ENCODE measurements around the gene SEMA6B. TPM values are rescaled to one million over a fixed set of nuclear protein-coding genes. Genes with fewer than 3 reads are reported as not detected.

The SEMA6B gene
- polyA plus RNA-seq, 1 donor from 2014 or later = 21.6 TPM

- H3K9ac ChIP-seq (ENCODE audit: low read length) = no peak overlapping the region
- H3K9me2 ChIP-seq (ENCODE audit: insufficient read depth, low read length) = no peaks in the 10 kb centered on the region
- H3K27ac ChIP-seq (ENCODE audit: low read length) = no peak overlapping the region
- H3K79me2 ChIP-seq (replicated peaks; ENCODE audit: insufficient read depth, low read length) = no peaks in the 10 kb centered on the region
- no peak overlapping the region for H3K4me3 ChIP-seq (ENCODE audit: low read length)
- H3F3A ChIP-seq (ENCODE audit: insufficient read depth, low read length, poor library complexity, severe bottlenecking) = no peaks in the 10 kb centered on the region
- no peak overlapping the region for H2AFZ ChIP-seq (ENCODE audit: low read depth, low read length)
- no peaks in the 10 kb centered on the region for H3K27me3 ChIP-seq (ENCODE audit: insufficient read depth, low read depth, low read length)
- H3K9me3 ChIP-seq (ENCODE audit: low read length) = no peaks in the 10 kb centered on the region
- no peak overlapping the region for H3K4me2 ChIP-seq (ENCODE audit: low read length)
- TF ChIP-seq EZH2 (IDR thresholded peaks at IDR 0.05; ENCODE audit: borderline replicate concordance, insufficient read depth, low read length, poor library complexity, severe bottlenecking) (no peak), TAF1 (IDR thresholded peaks at IDR 0.05; ENCODE audit: low read depth) (no peak), REST (IDR thresholded peaks at IDR 0.05; ENCODE audit: borderline replicate concordance) (no peak), POLR2AphosphoS5 (IDR thresholded peaks at IDR 0.05) (no peak)
- H3K36me3 ChIP-seq (ENCODE audit: insufficient read depth, low read length) = peaks cover 21% of the 10 kb centered on the region
- no peaks in the 10 kb centered on the region for H4K20me1 ChIP-seq (ENCODE audit: insufficient read depth)
Measured at GRCh38 chr19:4550479-4551050, 8.9 kb downstream of the SEMA6B start.

GRCh38 chr19:4550018-4550417 lies 9.5 kb downstream of the SEMA6B start:
- no peaks in the 10 kb centered on the region for H3K9me2 ChIP-seq (ENCODE audit: insufficient read depth, low read length)
- H2AFZ ChIP-seq (ENCODE audit: low read depth, low read length) = no peak overlapping the region
- H3K9ac ChIP-seq (ENCODE audit: low read length) = no peak overlapping the region
- H3K4me3 ChIP-seq (ENCODE audit: low read length) = no peak overlapping the region
- no peaks in the 10 kb centered on the region for H4K20me1 ChIP-seq (ENCODE audit: insufficient read depth)
- no peak overlapping the region for H3K27ac ChIP-seq (ENCODE audit: low read length)
- no peaks in the 10 kb centered on the region for H3K79me2 ChIP-seq (replicated peaks; ENCODE audit: insufficient read depth, low read length)
- peaks cover 18% of the 10 kb centered on the region for H3K36me3 ChIP-seq (ENCODE audit: insufficient read depth, low read length)
- no peaks in the 10 kb centered on the region for H3F3A ChIP-seq (ENCODE audit: insufficient read depth, low read length, poor library complexity, severe bottlenecking)
- TF ChIP-seq MXI1 (conservative IDR thresholded peaks at IDR 0.05; ENCODE audit: poor library complexity, severe bottlenecking) (no peak), EP300 (conservative IDR thresholded peaks at IDR 0.05; ENCODE audit: poor library complexity, severe bottlenecking) (no peak), REST (IDR thresholded peaks at IDR 0.05; ENCODE audit: borderline replicate concordance) (no peak), POLR2AphosphoS5 (IDR thresholded peaks at IDR 0.05) (no peak), CTCF (IDR thresholded peaks at IDR 0.05; ENCODE audit: poor library complexity, severe bottlenecking) (no peak), TAF1 (IDR thresholded peaks at IDR 0.05; ENCODE audit: low read depth) (no peak), RAD21 (conservative IDR thresholded peaks at IDR 0.05) (no peak), SMC3 (conservative IDR thresholded peaks at IDR 0.05; ENCODE audit: poor library complexity) (no peak), EZH2 (IDR thresholded peaks at IDR 0.05; ENCODE audit: borderline replicate concordance, insufficient read depth, low read length, poor library complexity, severe bottlenecking) (no peak)
- no peaks in the 10 kb centered on the region for H3K27me3 ChIP-seq (ENCODE audit: insufficient read depth, low read depth, low read length)
- no peak overlapping the region for H3K4me2 ChIP-seq (ENCODE audit: low read length)
- no peaks in the 10 kb centered on the region for H3K9me3 ChIP-seq (ENCODE audit: low read length)

Data from neural cell (in vitro differentiated cells).